ENCODE results near the gene KCNAB1.
"Not testable (repeated sequence)": the region's sequence is repeated elsewhere in the genome, so short reads cannot be mapped to it uniquely, and the experiment has no call there.

The KCNAB1 gene

GRCh38 chr3:156176629-156177210, 56.3 kb downstream of the KCNAB1 start:
- DNase-seq, result no peak

- DNase-seq, result no peak
These were observed 59.7 kb downstream of the KCNAB1 start for GRCh38 chr3:156180077-156180476.

GRCh38 chr3:156181509-156181908, 61.1 kb downstream of the KCNAB1 start:
- DNase-seq, result no peak

GRCh38 chr3:156183396-156183795, 63.0 kb downstream of the KCNAB1 start:
- DNase-seq, result no peak

- no peak for DNase-seq
These were observed 63.8 kb downstream of the KCNAB1 start for GRCh38 chr3:156184156-156184555.

GRCh38 chr3:156187146-156187769, 66.9 kb downstream of the KCNAB1 start:
- no peak for DNase-seq

- no peak for DNase-seq
These were observed 68.4 kb downstream of the KCNAB1 start for GRCh38 chr3:156188757-156189156.

GRCh38 chr3:156189927-156190326, 69.5 kb downstream of the KCNAB1 start:
- DNase-seq, result no peak

- DNase-seq, result not testable (repeated sequence)
These were observed 74.6 kb downstream of the KCNAB1 start for GRCh38 chr3:156194945-156195344.

- not testable (repeated sequence) for DNase-seq
These were observed 76.8 kb downstream of the KCNAB1 start for GRCh38 chr3:156197152-156197551.

- no peak for DNase-seq
These were observed 81.3 kb downstream of the KCNAB1 start for GRCh38 chr3:156201411-156202405.

- DNase-seq, result no peak
These were observed 85.8 kb downstream of the KCNAB1 start for GRCh38 chr3:156206157-156206556.

GRCh38 chr3:156207802-156208685, 87.7 kb downstream of the KCNAB1 start:
- no peak for DNase-seq

- no peak for DNase-seq
These were observed 89.4 kb downstream of the KCNAB1 start for GRCh38 chr3:156209631-156210335.

- DNase-seq, result no peak
These were observed 91.2 kb downstream of the KCNAB1 start for GRCh38 chr3:156211583-156211982.

GRCh38 chr3:156214676-156215075, 94.3 kb downstream of the KCNAB1 start:
- DNase-seq, result no peak

- DNase-seq, result no peak
These were observed 95.4 kb downstream of the KCNAB1 start for GRCh38 chr3:156215751-156216150.

GRCh38 chr3:156216216-156216615, 95.8 kb downstream of the KCNAB1 start:
- no peak for DNase-seq

- DNase-seq, result no peak
These were observed 96.5 kb downstream of the KCNAB1 start for GRCh38 chr3:156216852-156217251.

GRCh38 chr3:156217674-156218352, 97.4 kb downstream of the KCNAB1 start:
- DNase-seq, result no peak

- DNase-seq, result peak; percentile 34 to 73
These were observed 98.0 kb downstream of the KCNAB1 start for GRCh38 chr3:156218353-156218744.
